Thyroid gland (tissue), 4 donors: ENCODE data around the gene PLEKHG7.

Experiments
- POLR2A ChIP-seq, 2 donors: fragments of 450-650 bp; IDR thresholded peaks; one replicate each; pipeline ENCODE4 v1.6.1; 2017; ENCODE audit warnings: antibody characterized with exemption in 2 of 2, mild to moderate bottlenecking in 2 of 2, moderate library complexity in 1 of 2
- TF ChIP-seq, protein P1 (sequence below), 6 experiments: fragments of 200-600 bp in 3 of 6; fragments of 450-650 bp in 3 of 6; sonication (generic) in 3 of 6; IDR thresholded peaks; one replicate each; pipeline ENCODE4 v1.5.1; 2016 to 2019; ENCODE audit warnings: antibody characterized with exemption in 6 of 6, mild to moderate bottlenecking in 2 of 6, inconsistent platforms in 1 of 6, moderate library complexity in 1 of 6

GRCh38 chr12:92814584-92814983 lies 111.8 kb downstream of the PLEKHG7 start:
- TF ChIP-seq, protein P1, sequence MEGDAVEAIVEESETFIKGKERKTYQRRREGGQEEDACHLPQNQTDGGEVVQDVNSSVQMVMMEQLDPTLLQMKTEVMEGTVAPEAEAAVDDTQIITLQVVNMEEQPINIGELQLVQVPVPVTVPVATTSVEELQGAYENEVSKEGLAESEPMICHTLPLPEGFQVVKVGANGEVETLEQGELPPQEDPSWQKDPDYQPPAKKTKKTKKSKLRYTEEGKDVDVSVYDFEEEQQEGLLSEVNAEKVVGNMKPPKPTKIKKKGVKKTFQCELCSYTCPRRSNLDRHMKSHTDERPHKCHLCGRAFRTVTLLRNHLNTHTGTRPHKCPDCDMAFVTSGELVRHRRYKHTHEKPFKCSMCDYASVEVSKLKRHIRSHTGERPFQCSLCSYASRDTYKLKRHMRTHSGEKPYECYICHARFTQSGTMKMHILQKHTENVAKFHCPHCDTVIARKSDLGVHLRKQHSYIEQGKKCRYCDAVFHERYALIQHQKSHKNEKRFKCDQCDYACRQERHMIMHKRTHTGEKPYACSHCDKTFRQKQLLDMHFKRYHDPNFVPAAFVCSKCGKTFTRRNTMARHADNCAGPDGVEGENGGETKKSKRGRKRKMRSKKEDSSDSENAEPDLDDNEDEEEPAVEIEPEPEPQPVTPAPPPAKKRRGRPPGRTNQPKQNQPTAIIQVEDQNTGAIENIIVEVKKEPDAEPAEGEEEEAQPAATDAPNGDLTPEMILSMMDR (IDR thresholded peaks at IDR 0.05) = no peak
- TF ChIP-seq POLR2A (IDR thresholded peaks at IDR 0.05) = no peak
